ENCODE results near the gene CFAP74. TPM values are rescaled to one million over a fixed set of nuclear protein-coding genes. Genes with fewer than 3 reads are reported as not detected.

CFAP74 gene
- total RNA-seq, 4 donors from 2014 or later, result 0.13 TPM; not detected in 3

DNA sequence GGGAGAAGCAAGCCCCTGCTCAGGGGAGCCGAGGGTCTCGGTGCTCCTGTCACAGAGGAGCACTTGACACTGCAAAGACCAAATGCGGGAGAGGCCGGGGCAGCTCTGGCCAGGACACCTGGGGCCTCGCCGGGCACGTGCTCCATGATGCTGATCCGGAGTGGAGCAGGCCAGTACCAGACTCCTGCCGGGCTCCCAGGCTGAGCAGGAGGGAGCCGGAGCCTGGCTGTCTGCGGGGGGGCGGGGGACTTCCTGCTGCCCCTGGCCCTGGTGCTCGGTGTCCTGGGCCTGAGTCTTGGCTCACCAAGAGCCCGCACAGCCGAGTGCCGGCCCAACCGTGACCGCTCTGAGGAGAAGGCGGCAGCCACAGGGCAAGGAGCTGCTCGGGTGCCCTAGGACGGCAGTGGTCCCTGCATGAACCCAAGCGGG is 46.0 kb downstream of the CFAP74 start:
- H3K27ac ChIP-seq, result no peak overlapping the region
- H3K27me3 ChIP-seq, result no peaks in the 10 kb centered on the region
- no peaks in the 10 kb centered on the region for H3K9me3 ChIP-seq
- no peak for TF ChIP-seq POLR2A (IDR thresholded peaks at IDR 0.05)
- no peaks in the 10 kb centered on the region for H3K36me3 ChIP-seq
- intact Hi-C loops (cut with DNase I), result no loop called here
- H3K4me3 ChIP-seq (replicated peaks in 1 of 3), result no peak overlapping the region
- peaks cover 0 to 10% of the 10 kb centered on the region in 2 donors for H3K4me1 ChIP-seq
- 41 to 46% methylated on average over 9 to 10 of the region's 22 CpGs for WGBS, 2 donors
- DNase-seq, result peak; percentile 67 to 83

DNA sequence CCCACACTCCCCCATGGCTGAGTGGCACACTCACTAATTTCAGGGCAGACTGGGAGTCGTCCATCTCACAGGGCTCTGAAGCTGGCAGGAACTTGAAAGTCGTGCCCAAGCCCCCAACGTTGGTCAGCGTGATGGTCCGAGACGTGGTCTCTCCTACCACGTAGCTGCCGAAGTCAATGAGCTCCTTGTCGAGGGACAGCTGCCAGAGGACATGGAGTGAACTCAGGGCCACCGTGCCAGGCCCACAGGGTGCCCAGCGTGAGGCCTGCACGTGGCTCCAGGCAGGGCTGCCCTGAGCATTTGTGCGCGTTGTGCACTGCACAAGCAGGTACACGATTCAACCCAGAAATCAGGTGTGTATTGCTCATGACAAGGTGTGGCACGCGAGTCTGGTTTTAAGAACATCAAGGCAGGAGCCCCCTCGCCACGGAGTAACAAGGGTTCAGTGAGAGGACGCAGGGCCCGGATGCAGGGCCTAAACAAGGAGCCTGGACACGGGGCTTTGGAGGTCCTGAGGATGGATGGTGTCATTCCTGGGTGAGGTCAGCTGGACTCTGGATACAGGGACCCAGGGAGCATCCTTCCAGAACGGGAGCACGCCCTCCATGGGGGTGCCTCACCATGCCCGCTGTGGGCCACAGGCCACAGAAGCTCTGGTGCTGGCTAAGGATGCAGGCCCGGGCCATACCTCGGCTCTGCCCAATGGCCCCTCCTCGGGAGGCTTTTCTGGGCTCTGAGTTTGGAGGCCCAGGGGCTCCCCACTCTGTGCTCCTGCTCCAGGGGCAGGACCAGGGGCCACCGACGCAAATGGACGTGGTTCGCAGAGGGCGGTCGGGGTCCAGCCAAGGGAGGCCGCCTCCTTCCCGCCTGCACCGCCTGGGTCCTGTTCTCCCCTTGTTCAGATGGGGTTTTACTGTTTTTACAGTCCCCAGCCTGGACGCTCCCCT is 46.7 kb downstream of the CFAP74 start:
- peaks cover 0 to 10% of the 10 kb centered on the region in 2 donors for H3K4me1 ChIP-seq
- intact Hi-C loops (cut with DNase I), result no loop called here
- no peaks in the 10 kb centered on the region for H3K9me3 ChIP-seq
- no peak overlapping the region for H3K27ac ChIP-seq
- no peak for TF ChIP-seq POLR2A (IDR thresholded peaks at IDR 0.05)
- TF ChIP-seq, protein P1, sequence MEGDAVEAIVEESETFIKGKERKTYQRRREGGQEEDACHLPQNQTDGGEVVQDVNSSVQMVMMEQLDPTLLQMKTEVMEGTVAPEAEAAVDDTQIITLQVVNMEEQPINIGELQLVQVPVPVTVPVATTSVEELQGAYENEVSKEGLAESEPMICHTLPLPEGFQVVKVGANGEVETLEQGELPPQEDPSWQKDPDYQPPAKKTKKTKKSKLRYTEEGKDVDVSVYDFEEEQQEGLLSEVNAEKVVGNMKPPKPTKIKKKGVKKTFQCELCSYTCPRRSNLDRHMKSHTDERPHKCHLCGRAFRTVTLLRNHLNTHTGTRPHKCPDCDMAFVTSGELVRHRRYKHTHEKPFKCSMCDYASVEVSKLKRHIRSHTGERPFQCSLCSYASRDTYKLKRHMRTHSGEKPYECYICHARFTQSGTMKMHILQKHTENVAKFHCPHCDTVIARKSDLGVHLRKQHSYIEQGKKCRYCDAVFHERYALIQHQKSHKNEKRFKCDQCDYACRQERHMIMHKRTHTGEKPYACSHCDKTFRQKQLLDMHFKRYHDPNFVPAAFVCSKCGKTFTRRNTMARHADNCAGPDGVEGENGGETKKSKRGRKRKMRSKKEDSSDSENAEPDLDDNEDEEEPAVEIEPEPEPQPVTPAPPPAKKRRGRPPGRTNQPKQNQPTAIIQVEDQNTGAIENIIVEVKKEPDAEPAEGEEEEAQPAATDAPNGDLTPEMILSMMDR (IDR thresholded peaks at IDR 0.05), result no peak
- no peaks in the 10 kb centered on the region for H3K27me3 ChIP-seq
- H3K4me3 ChIP-seq (replicated peaks in 1 of 3), result no peak overlapping the region
- no peak for DNase-seq
- 94 to 95% methylated on average over 30 to 33 of the region's 38 CpGs for WGBS, 2 donors
- H3K36me3 ChIP-seq, result no peaks in the 10 kb centered on the region

DNA sequence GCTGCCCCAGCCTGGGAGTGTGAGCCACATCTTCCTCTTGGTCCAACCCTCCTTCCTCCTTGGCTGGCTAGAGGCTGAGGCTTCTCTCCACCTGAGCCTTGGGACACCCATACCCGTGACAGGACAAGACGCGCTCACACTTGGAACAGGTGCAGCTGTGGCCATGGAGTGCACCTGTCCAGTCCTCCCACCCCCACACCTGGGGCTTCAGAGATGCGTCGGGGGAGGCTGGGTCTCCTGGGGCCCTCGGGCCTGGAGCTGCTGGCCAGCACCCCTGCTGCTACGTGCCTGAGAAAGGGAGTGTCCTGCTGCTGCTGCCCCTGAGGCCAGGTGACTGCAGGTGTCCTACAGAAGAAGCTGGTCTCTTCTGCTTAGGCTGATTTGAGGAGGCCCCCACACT is 47.5 kb downstream of the CFAP74 start:
- intact Hi-C loops (cut with DNase I), result no loop called here
- H3K36me3 ChIP-seq, result no peaks in the 10 kb centered on the region
- 100% methylated on average over 3 to 6 of the region's 7 CpGs for WGBS, 2 donors
- no peak for TF ChIP-seq POLR2A (IDR thresholded peaks at IDR 0.05)
- TF ChIP-seq, protein P1 (IDR thresholded peaks at IDR 0.05), result no peak
- no peaks in the 10 kb centered on the region for H3K9me3 ChIP-seq
- DNase-seq, result no peak
- peaks cover 0 to 10% of the 10 kb centered on the region in 2 donors for H3K4me1 ChIP-seq
- no peaks in the 10 kb centered on the region for H3K27me3 ChIP-seq
- no peak overlapping the region for H3K27ac ChIP-seq
- H3K4me3 ChIP-seq (replicated peaks in 1 of 3), result no peak overlapping the region

DNA sequence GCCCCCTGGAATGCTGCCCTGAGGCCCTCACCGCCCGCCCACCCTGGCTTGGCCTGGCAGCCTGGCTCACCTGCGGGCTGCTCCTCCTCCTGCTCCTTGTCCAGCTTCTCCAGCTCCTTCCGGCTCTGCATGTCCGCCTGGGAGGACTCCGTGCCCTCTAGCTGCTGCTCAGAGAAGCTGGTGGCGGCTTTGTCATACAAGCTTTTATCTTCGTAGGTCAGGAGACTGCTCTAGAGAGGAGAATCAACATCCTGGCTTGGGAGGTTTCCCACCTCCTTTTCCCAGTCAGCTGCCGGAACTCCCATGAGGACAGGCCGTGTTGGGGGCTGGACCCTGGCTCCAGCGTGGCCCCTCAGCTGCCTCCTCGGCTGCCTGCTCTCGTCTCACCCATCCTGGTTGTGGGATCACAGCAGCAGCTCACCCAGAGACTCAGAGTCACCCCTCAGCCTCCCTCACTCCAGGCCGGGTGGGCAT is 47.9 kb downstream of the CFAP74 start:
- no peak overlapping the region for H3K27ac ChIP-seq
- intact Hi-C loops (cut with DNase I), result no loop called here

DNA sequence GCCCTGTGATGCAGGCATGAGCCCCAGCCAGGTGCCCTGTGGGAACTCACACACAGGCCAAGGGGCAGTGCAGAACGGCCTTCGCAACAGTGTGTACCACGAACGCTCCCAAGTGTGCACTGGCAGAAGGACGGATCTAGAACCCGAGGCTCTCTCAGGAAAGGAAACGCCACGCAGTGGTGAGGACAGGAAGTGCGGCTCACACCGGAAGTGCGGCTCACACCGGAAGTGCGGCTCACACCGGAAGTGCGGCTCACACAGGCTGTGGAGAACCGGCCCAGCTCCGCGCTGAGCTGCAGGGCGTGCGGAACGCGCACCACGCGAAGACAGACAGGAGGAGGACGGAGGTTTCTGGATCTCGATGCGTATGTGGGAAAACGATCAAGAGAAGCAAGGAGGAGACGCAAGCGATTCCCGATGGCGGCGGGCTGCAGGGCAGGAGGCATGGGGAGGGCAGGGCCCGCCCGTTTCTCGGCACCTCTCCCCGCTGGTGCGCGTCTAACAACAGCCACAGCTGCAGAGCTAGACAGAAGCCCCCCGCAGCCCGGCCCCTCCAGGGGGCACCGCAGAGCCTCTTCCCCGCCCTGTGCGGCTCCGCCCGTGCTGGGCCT is 48.6 kb downstream of the CFAP74 start:
- H3K27me3 ChIP-seq, result no peaks in the 10 kb centered on the region
- WGBS, 2 donors, result 91 to 95% methylated on average over 45 to 46 of the region's 46 CpGs
- TF ChIP-seq POLR2A (IDR thresholded peaks at IDR 0.05), result no peak
- TF ChIP-seq, protein P1 (IDR thresholded peaks at IDR 0.05), result peak in 1 of 6 experiments; percentile 11
- H3K27ac ChIP-seq, result no peak overlapping the region
- H3K36me3 ChIP-seq, result no peaks in the 10 kb centered on the region
- H3K4me1 ChIP-seq, result peaks cover 0 to 4% of the 10 kb centered on the region in 2 donors
- no peaks in the 10 kb centered on the region for H3K9me3 ChIP-seq
- intact Hi-C loops (cut with DNase I), result no loop called here
- H3K4me3 ChIP-seq (replicated peaks in 1 of 3), result no peak overlapping the region
- no peak for DNase-seq

More for the DNA sequence above, 47.9 kb downstream of the CFAP74 start:
- Histone ChIP-seq H3K4me1 (peaks cover 0 to 10% of the 10 kb centered on the region in 2 donors), H3K4me3 (replicated peaks in 1 of 3) (no peak overlapping the region), H3K27me3 (no peaks in the 10 kb centered on the region), H3K36me3 (no peaks in the 10 kb centered on the region), H3K9me3 (no peaks in the 10 kb centered on the region)
- TF ChIP-seq, protein P1 (IDR thresholded peaks at IDR 0.05), result no peak
- TF ChIP-seq POLR2A (IDR thresholded peaks at IDR 0.05), result no peak
- 62 to 82% methylated on average over 9 to 11 of the region's 14 CpGs for WGBS, 2 donors
- no peak for DNase-seq

All from thyroid gland (tissue), 4 donors.